ENCODE data around the gene FIGN. TPM values are rescaled to one million over a fixed set of nuclear protein-coding genes. Genes with fewer than 3 reads are reported as not detected.

FIGN gene
- total RNA-seq, 3 donors from 2014 or later (not counting 1 experiment from before 2014, with no cell fraction given) = not detected

GRCh38 chr2:163630836-163631235 is 105.0 kb downstream of the FIGN start:
- H3K27me3 ChIP-seq (ENCODE audit: control insufficient read depth, insufficient read depth, low read length) = no peaks in the 10 kb centered on the region
- Mint-ChIP-seq H3K36me3 (no peaks in the 10 kb centered on the region), H3K27me3 (ENCODE audit: low read depth in 2 of 2) (no peaks in the 10 kb centered on the region), H3K4me3 (no peak overlapping the region), H3K9me3 (peaks cover 3 to 10% of the 10 kb centered on the region in 2 donors), H3K27ac (no peak overlapping the region), H3K4me1 (no peaks in the 10 kb centered on the region)
- no peak for TF ChIP-seq CTCF (IDR thresholded peaks at IDR 0.05)
- H3K4me1 ChIP-seq (ENCODE audit: control insufficient read depth, insufficient read depth, low read length) = no peaks in the 10 kb centered on the region
- no peak for ATAC-seq
- no CpG with 5 or more reads among the region's 5 CpGs for WGBS (ENCODE audit: insufficient coverage)
- no peak overlapping the region for H3K27ac ChIP-seq (ENCODE audit: low read length)
- H3K36me3 ChIP-seq (ENCODE audit: control insufficient read depth, insufficient read depth, low read length) = no peaks in the 10 kb centered on the region
- DNase-seq = no peak
- intact Hi-C loops (cut with micrococcal nuclease) = no loop called here
- H3K4me3 ChIP-seq (ENCODE audit: low read length) = no peak overlapping the region
- no peaks in the 10 kb centered on the region for H3K9me3 ChIP-seq (ENCODE audit: control insufficient read depth, insufficient read depth, low read length)

- TF ChIP-seq CTCF (IDR thresholded peaks at IDR 0.05) = no peak
- no peaks in the 10 kb centered on the region for H3K27me3 ChIP-seq (ENCODE audit: control insufficient read depth, insufficient read depth, low read length)
- Mint-ChIP-seq H3K4me1 (no peaks in the 10 kb centered on the region), H3K27ac (no peak overlapping the region), H3K4me3 (no peak overlapping the region), H3K9me3 (peaks cover 0 to 4% of the 10 kb centered on the region in 2 donors), H3K36me3 (no peaks in the 10 kb centered on the region), H3K27me3 (ENCODE audit: low read depth in 2 of 2) (no peaks in the 10 kb centered on the region)
- H3K27ac ChIP-seq (ENCODE audit: low read length) = no peak overlapping the region
- 82% methylated on average over 7 of the region's 7 CpGs for WGBS (ENCODE audit: insufficient coverage)
- H3K36me3 ChIP-seq (ENCODE audit: control insufficient read depth, insufficient read depth, low read length) = no peaks in the 10 kb centered on the region
- ATAC-seq (no peak), DNase-seq (no peak)
- H3K4me1 ChIP-seq (ENCODE audit: control insufficient read depth, insufficient read depth, low read length) = no peaks in the 10 kb centered on the region
- no peaks in the 10 kb centered on the region for H3K9me3 ChIP-seq (ENCODE audit: control insufficient read depth, insufficient read depth, low read length)
- H3K4me3 ChIP-seq (ENCODE audit: low read length) = no peak overlapping the region
- intact Hi-C loops (cut with micrococcal nuclease) = no loop called here
These were observed 109.1 kb downstream of the FIGN start for GRCh38 chr2:163626639-163627109.

- Histone ChIP-seq H3K27ac (ENCODE audit: low read length) (no peak overlapping the region), H3K27me3 (ENCODE audit: control insufficient read depth, insufficient read depth, low read length) (no peaks in the 10 kb centered on the region), H3K9me3 (ENCODE audit: control insufficient read depth, insufficient read depth, low read length) (no peaks in the 10 kb centered on the region), H3K36me3 (ENCODE audit: control insufficient read depth, insufficient read depth, low read length) (no peaks in the 10 kb centered on the region), H3K4me3 (ENCODE audit: low read length) (no peak overlapping the region), H3K4me1 (ENCODE audit: control insufficient read depth, insufficient read depth, low read length) (no peaks in the 10 kb centered on the region)
- TF ChIP-seq CTCF (IDR thresholded peaks at IDR 0.05) = no peak
- Mint-ChIP-seq H3K9me3 (peaks cover 0 to 2% of the 10 kb centered on the region in 2 donors), H3K36me3 (no peaks in the 10 kb centered on the region), H3K27ac (no peak overlapping the region), H3K4me3 (no peak overlapping the region), H3K4me1 (no peaks in the 10 kb centered on the region), H3K27me3 (ENCODE audit: low read depth in 2 of 2) (no peaks in the 10 kb centered on the region)
- DNase-seq = no peak
- WGBS (ENCODE audit: insufficient coverage) = no CpG with 5 or more reads among the region's 1 CpG
- no peak for ATAC-seq
- intact Hi-C loops (cut with micrococcal nuclease) = no loop called here
These were observed 109.6 kb downstream of the FIGN start for GRCh38 chr2:163626208-163626607.

DNA sequence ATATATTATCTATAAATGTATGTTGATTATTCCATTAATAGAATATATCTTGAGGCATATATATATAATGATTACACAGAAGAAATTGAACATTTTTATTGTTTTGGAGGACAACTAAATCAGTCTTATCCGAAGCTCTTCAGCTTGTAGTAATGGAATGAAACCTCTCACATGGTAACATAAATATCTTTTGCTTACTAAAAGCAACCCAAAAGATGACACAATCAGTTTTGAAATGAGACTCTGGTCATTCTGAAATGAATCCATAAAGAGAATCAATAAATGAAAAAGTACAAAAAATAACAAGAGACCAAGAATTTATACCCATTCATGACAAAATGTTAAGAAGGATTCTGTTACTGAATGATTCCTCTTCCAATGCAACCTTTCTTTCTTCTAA is 110.2 kb downstream of the FIGN start:
- no CpG with 5 or more reads among the region's 1 CpG for WGBS (ENCODE audit: insufficient coverage)
- Histone ChIP-seq H3K27me3 (ENCODE audit: control insufficient read depth, insufficient read depth, low read length) (no peaks in the 10 kb centered on the region), H3K4me1 (ENCODE audit: control insufficient read depth, insufficient read depth, low read length) (no peaks in the 10 kb centered on the region), H3K4me3 (ENCODE audit: low read length) (no peak overlapping the region), H3K36me3 (ENCODE audit: control insufficient read depth, insufficient read depth, low read length) (no peaks in the 10 kb centered on the region), H3K27ac (ENCODE audit: low read length) (no peak overlapping the region), H3K9me3 (ENCODE audit: control insufficient read depth, insufficient read depth, low read length) (no peaks in the 10 kb centered on the region)
- Mint-ChIP-seq H3K36me3 (no peaks in the 10 kb centered on the region), H3K9me3 (no peaks in the 10 kb centered on the region), H3K27ac (no peak overlapping the region), H3K4me3 (no peak overlapping the region), H3K27me3 (ENCODE audit: low read depth in 2 of 2) (no peaks in the 10 kb centered on the region), H3K4me1 (no peaks in the 10 kb centered on the region)
- ATAC-seq (no peak), DNase-seq (no peak)
- intact Hi-C loops (cut with micrococcal nuclease) = no loop called here
- no peak for TF ChIP-seq CTCF (IDR thresholded peaks at IDR 0.05)

Data from natural killer cell (primary cell).